Panc1 (cell line): ENCODE data around the gene SMIM5. TPM values are rescaled to one million over a fixed set of nuclear protein-coding genes. Genes with fewer than 3 reads are reported as not detected.

Source experiments
- ATAC-seq: fragments of 200-7000 bp; cut with Tn5 transposase; 2 replicates; pipeline ENCODE4 v1.9.1; 2020; ENCODE audit warnings: mild to moderate bottlenecking, moderate library complexity
- BruUV-seq: library from RNA; stranded (reverse); fragments of 400-500 nt; replicated peaks from 2 replicates; lab custom pipeline; 2021; lab: Mats Ljungman, UMichigan
- CTCF ChIA-PET: fragments of 300-600 bp; sonication (Branson Sonifier 250); formaldehyde crosslinking; loops from one replicate; lab custom pipeline; 2022; ENCODE audit warnings: antibody characterized with exemption; lab: Charles Lee
- POLR2A ChIA-PET: fragments of 300-600 bp; sonication (Branson Sonifier 250); formaldehyde crosslinking; loops from one replicate; lab custom pipeline; 2022; ENCODE audit warnings: antibody characterized with exemption; lab: Charles Lee
- DNase-seq: peaks from one replicate; pipeline ENCODE4 v3.0.0-alpha.2; 2010; ENCODE audit warnings: low read depth, low spot score
- H3K27ac ChIP-seq: 2 replicates; pipeline ENCODE4 v1.5.1; 2011; ENCODE audit warnings: mild to moderate bottlenecking, low read length, inconsistent platforms
- H3K27me3 ChIP-seq: fragments of 200-500 bp; sonication (Bioruptor generic); 2 replicates; pipeline ENCODE4 v1.6.0; 2014; ENCODE audit warnings: low read length, inconsistent platforms; ENCODE audit not compliant: control insufficient read depth, insufficient read depth
- H3K36me3 ChIP-seq: fragments of 200-500 bp; sonication (Bioruptor generic); 2 replicates; pipeline ENCODE4 v1.5.1; 2014; ENCODE audit warnings: inconsistent platforms, mild to moderate bottlenecking, low read length, moderate library complexity; ENCODE audit not compliant: control insufficient read depth, insufficient read depth
- H3K4me1 ChIP-seq: 2 replicates; pipeline ENCODE4 v1.5.1; 2011; ENCODE audit warnings: inconsistent platforms, mild to moderate bottlenecking, low read length, moderate library complexity; ENCODE audit not compliant: control insufficient read depth, insufficient read depth
- H3K4me3 ChIP-seq, 2 experiments: 2 replicates each; pipeline ENCODE4 v1.5.1; 2011 to 2012; ENCODE audit warnings: low read depth in 2 of 2, low read length in 2 of 2, mild to moderate bottlenecking in 2 of 2, inconsistent platforms in 1 of 2, moderate library complexity in 1 of 2
- H3K9me3 ChIP-seq: fragments of 200-500 bp; sonication (Bioruptor generic); 2 replicates; pipeline ENCODE4 v1.5.1; 2014; ENCODE audit warnings: low read depth, mild to moderate bottlenecking, inconsistent platforms, low read length, moderate library complexity; ENCODE audit not compliant: control insufficient read depth, insufficient read depth
- CTCF ChIP-seq: fragments of 450-650 bp; IDR thresholded peaks from 2 replicates; pipeline ENCODE4 v1.5.1; 2017; ENCODE audit warnings: mild to moderate bottlenecking
- POLR2AphosphoS5 ChIP-seq: IDR thresholded peaks from 2 replicates; pipeline ENCODE4 v1.6.1; 2012; ENCODE audit warnings: mild to moderate bottlenecking, low read depth, low read length, moderate library complexity
- REST ChIP-seq, 2 experiments: IDR thresholded peaks; 2 replicates each; pipeline ENCODE4 v1.6.1; 2011 to 2012; ENCODE audit warnings: low read depth in 2 of 2, control low read depth in 1 of 2, low read length in 1 of 2, mild to moderate bottlenecking in 1 of 2, moderate library complexity in 1 of 2; ENCODE audit not compliant: insufficient read depth in 1 of 2
- SIN3A ChIP-seq: IDR thresholded peaks from 2 replicates; pipeline ENCODE4 v1.6.1; 2012; ENCODE audit warnings: low read depth, mild to moderate bottlenecking, low read length, moderate library complexity, borderline replicate concordance; ENCODE audit not compliant: insufficient read depth
- TCF7L2 ChIP-seq: IDR thresholded peaks from 2 replicates; pipeline ENCODE4 v1.6.1; 2011; ENCODE audit warnings: mild to moderate bottlenecking, low read depth, low read length, inconsistent platforms
- in situ Hi-C: cut with HindIII; loops from 2 replicates; pipeline ENCODE4 v1.10.0; 2016; ENCODE audit warnings: low sequenced_read_pairs, low pct_unique_long_range_greater_than_20kb
- intact Hi-C: fragments of 100-400 bp; cut with micrococcal nuclease; formaldehyde crosslinking; loops from one replicate; pipeline ENCODE4 v1.10.0; 2022; ENCODE audit not compliant: unreplicated experiment
- total RNA-seq: library from RNA; stranded (reverse); gene quantifications from one replicate; pipeline ENCODE4 v1.2.1, GENCODE V29; 2021; ENCODE audit not compliant: unreplicated experiment

The SMIM5 gene
- total RNA-seq, 1 experiment from 2014 or later, result 0.10 TPM

GRCh38 chr17:75594499-75595283, 38.5 kb upstream of the SMIM5 start:
- in situ Hi-C loops (no loop called here), intact Hi-C loops (no loop called here)
- ATAC-seq (peak; percentile 46), DNase-seq (no peak)
- no peak overlapping the region for H3K27ac ChIP-seq
- no peaks in the 10 kb centered on the region for H3K36me3 ChIP-seq
- ChIA-PET POLR2A (interaction anchor here (1.2 kb wide), 1 partner anchor 22 kb away, joined by 16 read pairs; no protein-coding TSS in a partner anchor), CTCF (interaction anchor here (1.4 kb wide), 1 partner anchor 19 kb away, joined by 5 read pairs; no protein-coding TSS in a partner anchor)
- no peak overlapping the region for H3K4me3 ChIP-seq
- no peaks in the 10 kb centered on the region for H3K27me3 ChIP-seq
- H3K9me3 ChIP-seq, result no peaks in the 10 kb centered on the region
- H3K4me1 ChIP-seq, result peaks cover 7% of the 10 kb centered on the region
- no peak for TF ChIP-seq SIN3A
- no peak for TF ChIP-seq TCF7L2
- no peak for TF ChIP-seq REST (IDR thresholded peaks at IDR 0.05; ENCODE audit: insufficient read depth in 1 of 2, low read depth in 2 of 2, low read length in 1 of 2)
- no peak for TF ChIP-seq POLR2AphosphoS5
- no peak for TF ChIP-seq CTCF
- BruUV-seq, result no TSS peak

GRCh38 chr17:75595284-75595919, 37.8 kb upstream of the SMIM5 start:
- in situ Hi-C loops, result no loop called here
- H3K27ac ChIP-seq, result no peak overlapping the region
- no peak overlapping the region for H3K4me3 ChIP-seq
- BruUV-seq, result no TSS peak
- ATAC-seq (peak; percentile 14; the same call in 1 of the 2 replicates), DNase-seq (no peak)
- POLR2A ChIA-PET, result no interaction called here
- H3K9me3 ChIP-seq, result no peaks in the 10 kb centered on the region
- CTCF ChIA-PET, result interaction anchor here (0.6 to 1.4 kb wide), 2 partner anchors 18 to 38 kb away, joined by 4 to 5 read pairs; partner anchors contain the start of gene SMIM5
- no peaks in the 10 kb centered on the region for H3K36me3 ChIP-seq
- TF ChIP-seq POLR2AphosphoS5, result no peak
- TF ChIP-seq SIN3A, result no peak
- TF ChIP-seq TCF7L2, result no peak
- no peak for TF ChIP-seq CTCF
- TF ChIP-seq REST (IDR thresholded peaks at IDR 0.05; ENCODE audit: insufficient read depth in 1 of 2, low read depth in 2 of 2, low read length in 1 of 2), result no peak
- intact Hi-C loops, result no loop called here
- no peaks in the 10 kb centered on the region for H3K27me3 ChIP-seq
- H3K4me1 ChIP-seq, result peaks cover 2% of the 10 kb centered on the region
